Measurements from ENCODE around the gene ADCY5.

DNA sequence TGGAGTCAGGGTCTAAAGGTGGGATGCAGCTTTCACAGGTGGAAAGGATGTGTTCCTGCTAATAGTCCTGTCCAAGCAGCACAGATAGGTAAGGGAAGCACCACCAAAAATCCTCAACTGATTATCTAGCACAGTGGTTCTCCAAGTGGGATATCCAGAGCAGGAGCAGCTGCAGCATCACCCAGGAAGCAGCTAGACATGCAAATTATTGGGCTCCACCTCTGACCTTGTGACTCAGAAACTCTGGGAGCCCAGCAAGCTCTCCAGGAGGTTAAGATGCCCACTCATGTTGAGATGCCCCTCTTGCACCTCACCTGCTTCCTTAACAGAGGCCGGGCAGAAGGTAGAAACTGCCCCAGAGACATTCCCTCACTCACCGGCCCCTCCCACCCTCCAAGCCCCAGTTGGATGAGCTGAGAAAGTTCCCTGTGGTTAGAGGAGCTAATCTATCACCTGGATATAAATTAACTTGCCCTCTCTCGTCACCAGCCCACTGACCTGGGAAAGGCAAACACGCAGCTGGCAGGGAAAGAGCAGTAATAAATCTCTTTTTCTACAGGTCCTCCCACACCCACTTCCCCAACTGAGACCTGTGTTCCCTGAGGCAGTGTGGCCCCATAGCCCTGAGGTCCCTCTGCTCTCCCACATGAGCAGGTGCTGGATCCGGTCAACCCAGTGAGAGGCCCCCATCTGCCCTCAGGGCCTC lies 39.3 kb downstream of the ADCY5 start:
- TF ChIP-seq, protein P1, sequence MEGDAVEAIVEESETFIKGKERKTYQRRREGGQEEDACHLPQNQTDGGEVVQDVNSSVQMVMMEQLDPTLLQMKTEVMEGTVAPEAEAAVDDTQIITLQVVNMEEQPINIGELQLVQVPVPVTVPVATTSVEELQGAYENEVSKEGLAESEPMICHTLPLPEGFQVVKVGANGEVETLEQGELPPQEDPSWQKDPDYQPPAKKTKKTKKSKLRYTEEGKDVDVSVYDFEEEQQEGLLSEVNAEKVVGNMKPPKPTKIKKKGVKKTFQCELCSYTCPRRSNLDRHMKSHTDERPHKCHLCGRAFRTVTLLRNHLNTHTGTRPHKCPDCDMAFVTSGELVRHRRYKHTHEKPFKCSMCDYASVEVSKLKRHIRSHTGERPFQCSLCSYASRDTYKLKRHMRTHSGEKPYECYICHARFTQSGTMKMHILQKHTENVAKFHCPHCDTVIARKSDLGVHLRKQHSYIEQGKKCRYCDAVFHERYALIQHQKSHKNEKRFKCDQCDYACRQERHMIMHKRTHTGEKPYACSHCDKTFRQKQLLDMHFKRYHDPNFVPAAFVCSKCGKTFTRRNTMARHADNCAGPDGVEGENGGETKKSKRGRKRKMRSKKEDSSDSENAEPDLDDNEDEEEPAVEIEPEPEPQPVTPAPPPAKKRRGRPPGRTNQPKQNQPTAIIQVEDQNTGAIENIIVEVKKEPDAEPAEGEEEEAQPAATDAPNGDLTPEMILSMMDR (IDR thresholded peaks at IDR 0.05; ENCODE audit: poor library complexity), result no peak
- TF ChIP-seq EZH2 (IDR thresholded peaks at IDR 0.05; ENCODE audit: borderline replicate concordance) (no peak), EZH2phosphoT487 (IDR thresholded peaks at IDR 0.05; ENCODE audit: low read depth, severe bottlenecking, unreplicated experiment) (no peak)
